GM12891 (cell line): Measurements from ENCODE around the gene ZNF407.

Experiments
- DNase-seq: peaks from one replicate; pipeline ENCODE4 v3.0.0; 2011; ENCODE audit warnings: low spot score; ENCODE audit not compliant: insufficient read length
- FAIRE-seq: peaks from 2 replicates; lab custom pipeline; 2011; peaks lifted over from hg19 to GRCh38; lab: Jason Lieb, UNC
- PAX5 ChIP-seq: IDR thresholded peaks from 2 replicates; pipeline ENCODE4 v1.6.1; 2011; ENCODE audit warnings: low read length, moderate library complexity, mild to moderate bottlenecking; ENCODE audit not compliant: insufficient read depth, severe bottlenecking
- POLR2A ChIP-seq: IDR thresholded peaks from 2 replicates; pipeline ENCODE4 v1.6.1; 2011; ENCODE audit warnings: low read depth, low read length, control low read depth
- POLR2AphosphoS5 ChIP-seq: IDR thresholded peaks from 2 replicates; pipeline ENCODE4 v1.6.1; 2011; ENCODE audit warnings: low read depth, low read length, control low read depth
- POU2F2 ChIP-seq: IDR thresholded peaks from 2 replicates; pipeline ENCODE4 v1.6.1; 2011; ENCODE audit warnings: low read depth, mild to moderate bottlenecking, control low read depth, low read length, moderate library complexity
- SPI1 ChIP-seq: IDR thresholded peaks from 2 replicates; pipeline ENCODE4 v1.6.1; 2011; ENCODE audit warnings: low read depth, low read length, control low read depth
- TAF1 ChIP-seq: IDR thresholded peaks from 2 replicates; pipeline ENCODE4 v1.6.1; 2011; ENCODE audit warnings: low read depth, low read length, control low read depth

Gene ZNF407

GRCh38 chr18:74946646-74947375 is 349.1 kb downstream of the ZNF407 start:
- no peak for DNase-seq
- TF ChIP-seq PAX5 = no peak
- TF ChIP-seq POU2F2 = no peak
- TF ChIP-seq SPI1 = no peak
- TF ChIP-seq POLR2AphosphoS5 = no peak
- no peak for TF ChIP-seq TAF1
- TF ChIP-seq POLR2A = no peak

GRCh38 chr18:74947417-74947816 is 349.7 kb downstream of the ZNF407 start:
- no peak for DNase-seq
- FAIRE-seq = no peak
- no peak for TF ChIP-seq TAF1
- no peak for TF ChIP-seq SPI1
- TF ChIP-seq PAX5 = no peak
- no peak for TF ChIP-seq POU2F2
- TF ChIP-seq POLR2AphosphoS5 = no peak
- no peak for TF ChIP-seq POLR2A

More at GRCh38 chr18:74946646-74947375, 349.1 kb downstream of the ZNF407 start:
- peak; percentile 57 for FAIRE-seq

DNA sequence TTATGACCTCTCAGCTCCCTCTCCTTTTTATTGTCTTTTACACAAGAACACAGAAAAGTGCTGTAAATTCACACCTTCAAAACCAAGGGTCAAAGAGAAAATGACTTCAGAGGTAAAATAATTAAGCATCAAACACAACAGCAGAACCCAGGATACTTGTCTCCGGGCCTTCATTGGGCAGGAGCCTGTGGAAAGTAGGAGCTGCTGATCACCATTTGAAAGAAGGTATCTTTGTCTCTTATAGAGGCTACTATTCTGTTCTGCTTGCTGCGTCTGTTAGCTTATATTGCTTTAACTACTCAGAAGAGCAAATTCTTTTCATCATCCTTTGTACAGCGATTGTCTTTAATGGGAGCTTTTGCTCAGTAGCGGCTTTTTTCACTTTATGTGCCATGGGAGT is 350.2 kb downstream of the ZNF407 start:
- FAIRE-seq (no peak), DNase-seq (no peak)
- TF ChIP-seq PAX5 (no peak), POU2F2 (no peak), SPI1 (no peak), TAF1 (no peak), POLR2A (no peak), POLR2AphosphoS5 (no peak)

DNA sequence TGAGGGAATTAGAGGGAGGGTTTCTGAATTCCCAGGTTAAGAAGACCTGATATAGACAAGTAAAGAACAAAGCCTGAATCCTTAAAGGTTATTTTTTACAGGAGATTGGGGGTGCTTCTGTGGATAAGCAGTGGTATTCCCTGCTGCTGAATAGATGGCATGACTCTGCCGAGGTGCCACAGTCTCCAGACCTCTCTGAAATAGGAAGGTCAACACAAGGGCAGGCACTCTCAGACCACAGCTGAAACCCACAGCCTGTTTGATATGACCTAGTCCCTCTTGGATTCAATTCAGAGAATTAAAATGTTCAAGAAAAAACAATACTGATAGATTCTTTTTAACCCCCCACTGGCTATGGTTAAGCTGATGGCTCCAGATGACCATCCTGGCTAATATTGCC is 351.9 kb downstream of the ZNF407 start:
- FAIRE-seq = no peak
- TF ChIP-seq TAF1 (no peak), SPI1 (no peak), PAX5 (no peak), POLR2AphosphoS5 (no peak), POU2F2 (no peak), POLR2A (no peak)
- DNase-seq = no peak

DNA sequence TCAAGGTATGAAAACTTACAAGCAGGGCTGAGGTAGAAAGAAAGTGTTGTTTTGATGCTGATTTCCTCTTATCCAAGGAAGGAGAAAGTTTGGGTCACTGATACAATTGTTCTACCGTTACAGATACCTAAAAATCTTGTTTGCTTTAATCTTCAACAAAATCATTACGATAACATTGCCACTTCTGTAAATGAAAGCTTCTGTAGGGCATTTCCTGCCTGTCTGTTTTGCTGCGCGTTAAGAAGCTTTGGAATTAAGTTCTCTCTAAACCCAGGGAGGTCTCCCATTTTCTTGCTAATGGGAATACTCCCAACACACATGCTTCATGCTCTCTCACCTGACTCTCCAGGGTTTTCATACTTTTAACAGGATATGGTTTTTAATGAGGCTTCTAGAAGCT is 352.8 kb downstream of the ZNF407 start:
- no peak for TF ChIP-seq POU2F2
- no peak for TF ChIP-seq PAX5
- no peak for FAIRE-seq
- DNase-seq = no peak

DNA sequence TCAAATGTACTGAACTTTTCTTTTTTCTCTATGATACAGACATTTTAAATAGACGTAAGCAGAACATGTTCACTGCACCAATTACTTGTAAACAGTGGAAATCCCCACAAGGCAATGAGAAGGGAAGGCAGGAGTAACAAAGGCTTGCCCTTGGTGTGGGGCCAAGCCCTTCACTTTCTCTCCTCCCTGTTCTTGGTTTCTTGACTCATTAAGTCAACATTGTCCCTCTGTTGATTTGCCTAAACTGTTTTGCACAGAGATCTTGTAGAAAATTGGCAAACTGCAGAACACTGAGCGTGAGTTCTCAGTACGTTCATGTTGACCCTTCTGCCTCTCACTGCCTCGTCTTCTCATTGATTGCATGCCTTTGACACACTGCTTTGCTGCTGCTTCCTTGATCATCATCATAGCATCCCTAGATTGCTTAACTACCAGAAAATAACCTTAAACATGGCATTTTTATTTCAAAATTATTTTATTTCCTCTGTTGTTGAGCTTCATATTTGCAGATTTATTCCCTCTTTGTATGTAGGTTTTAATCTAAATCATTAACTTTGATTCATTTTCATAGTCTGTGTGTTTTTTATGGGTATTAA is 353.6 kb downstream of the ZNF407 start:
- no peak for DNase-seq
- FAIRE-seq = peak; percentile 60
- TF ChIP-seq PAX5 (no peak), POLR2AphosphoS5 (no peak), TAF1 (no peak), POU2F2 (no peak), POLR2A (no peak), SPI1 (no peak)

DNA sequence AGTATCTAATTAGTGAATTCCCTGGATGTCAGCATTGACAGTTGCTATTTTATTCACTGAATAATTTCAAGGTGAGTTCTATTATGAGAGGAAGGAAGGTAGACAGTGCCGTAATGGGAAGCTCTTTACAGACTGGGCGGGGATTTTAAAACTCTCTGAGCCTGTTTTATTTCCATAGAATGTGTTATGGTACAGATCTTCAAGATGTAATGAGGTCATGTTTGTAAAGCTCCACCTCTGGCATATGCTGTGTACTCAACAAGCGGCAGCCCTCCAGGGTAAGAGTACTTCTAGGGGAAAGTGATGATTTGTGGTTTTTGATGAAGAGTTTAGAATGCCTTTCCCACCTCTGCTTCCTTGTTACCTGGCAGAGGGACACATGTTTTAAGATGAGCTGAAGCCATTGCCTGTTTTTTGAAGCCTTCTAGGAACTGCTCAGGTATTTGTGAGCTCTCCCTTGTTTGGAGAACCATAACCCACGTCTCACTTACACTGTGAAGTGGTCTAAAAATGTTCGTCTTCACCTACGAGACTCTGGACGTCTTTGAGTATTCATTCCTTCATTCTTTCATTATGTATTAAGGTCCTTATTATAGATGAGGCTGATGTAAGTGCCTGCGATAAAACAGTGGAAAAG is 360.0 kb downstream of the ZNF407 start:
- no peak for TF ChIP-seq PAX5
- TF ChIP-seq POU2F2 = no peak
- no peak for TF ChIP-seq POLR2AphosphoS5
- TF ChIP-seq TAF1 = no peak
- no peak for TF ChIP-seq POLR2A
- no peak for TF ChIP-seq SPI1
- DNase-seq = no peak
- no peak for FAIRE-seq

- TF ChIP-seq POU2F2 (no peak), TAF1 (no peak), SPI1 (no peak), PAX5 (no peak), POLR2A (no peak), POLR2AphosphoS5 (no peak)
- FAIRE-seq (no peak), DNase-seq (no peak)
These were observed 361.5 kb downstream of the ZNF407 start for GRCh38 chr18:74959216-74959615.

DNA sequence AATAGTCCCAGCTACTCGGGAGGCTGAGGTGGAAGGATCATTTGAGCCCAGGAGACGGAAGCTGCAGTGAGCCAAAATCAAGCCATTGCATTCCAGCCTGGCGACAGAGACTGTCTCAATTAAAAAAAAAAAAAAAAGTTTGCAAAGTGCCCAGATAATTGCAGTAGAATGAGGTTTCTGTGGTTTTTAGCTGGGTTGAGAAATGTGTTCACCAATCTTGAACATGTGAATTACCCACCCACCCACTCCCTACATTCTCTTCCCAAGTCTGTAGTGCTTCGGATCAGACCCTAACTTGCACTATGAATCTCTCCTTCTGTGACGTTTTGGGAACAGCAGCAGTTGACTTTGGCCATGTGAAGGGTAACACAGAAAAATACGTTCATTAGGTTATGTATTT is 363.9 kb downstream of the ZNF407 start:
- DNase-seq = no peak
- FAIRE-seq = no peak
- no peak for TF ChIP-seq TAF1
- TF ChIP-seq PAX5 = no peak
- no peak for TF ChIP-seq SPI1
- TF ChIP-seq POU2F2 = no peak
- no peak for TF ChIP-seq POLR2AphosphoS5
- no peak for TF ChIP-seq POLR2A
